ENCODE results near the gene SRRT.

The SRRT gene

DNA sequence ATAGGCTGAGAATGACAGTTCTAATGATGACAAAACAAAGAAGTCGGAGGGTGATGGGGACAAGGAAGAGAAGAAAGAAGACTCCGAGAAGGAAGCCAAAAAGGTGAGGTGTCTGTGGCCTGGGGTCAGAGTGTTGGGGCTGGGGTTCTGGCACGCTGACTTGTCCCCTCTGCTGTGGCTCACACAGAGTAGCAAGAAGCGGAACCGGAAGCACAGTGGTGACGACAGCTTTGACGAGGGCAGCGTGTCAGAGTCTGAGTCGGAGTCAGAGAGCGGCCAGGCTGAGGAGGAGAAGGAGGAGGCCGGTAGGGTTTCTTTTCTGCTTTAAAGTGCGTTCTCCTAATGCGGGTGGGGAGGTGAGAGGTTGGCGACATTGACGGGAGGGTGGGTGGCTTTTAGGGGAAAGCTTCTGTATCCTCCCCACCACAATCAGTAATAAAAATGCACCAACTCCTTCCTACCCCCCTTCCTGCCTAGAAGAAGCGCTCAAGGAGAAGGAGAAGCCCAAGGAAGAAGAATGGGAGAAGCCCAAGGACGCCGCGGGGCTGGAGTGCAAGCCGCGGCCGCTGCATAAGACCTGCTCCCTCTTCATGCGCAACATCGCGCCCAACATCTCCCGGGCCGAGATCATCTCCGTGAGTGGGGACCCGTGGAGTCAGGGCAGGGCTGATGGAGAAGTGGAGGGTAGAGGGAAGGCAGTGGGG, 10.0 kb downstream of the SRRT start:
- Histone ChIP-seq H2AFZ (ENCODE audit: low read length) (no peak overlapping the region), H4K20me1 (ENCODE audit: insufficient read depth, low read length, poor library complexity, severe bottlenecking) (peaks cover 60% of the 10 kb centered on the region), H3K79me2 (ENCODE audit: insufficient read depth, low read length) (peaks cover 36% of the 10 kb centered on the region), H3K27me3 (ENCODE audit: insufficient read depth, low read length, poor library complexity, severe bottlenecking) (no peaks in the 10 kb centered on the region), H3K9me3 (ENCODE audit: insufficient read depth, low read depth, low read length) (no peaks in the 10 kb centered on the region), H3K9ac (ENCODE audit: low read depth, low read length, poor library complexity, severe bottlenecking) (no peak overlapping the region), H3K4me1 (ENCODE audit: insufficient read depth, low read length, poor library complexity, severe bottlenecking) (peaks cover 22% of the 10 kb centered on the region), H3K9me2 (replicated peaks; ENCODE audit: low read depth, low read length) (no peaks in the 10 kb centered on the region), H3K36me3 (ENCODE audit: insufficient read depth, low read length) (peaks cover 87% of the 10 kb centered on the region; the same call in 1 of the 2 replicates), H3K4me3 (ENCODE audit: low read length, poor library complexity, severe bottlenecking) (no peak overlapping the region), H3K4me2 (ENCODE audit: low read depth, low read length, poor library complexity, severe bottlenecking) (no peak overlapping the region), H3F3A (ENCODE audit: low read depth) (0 out of 2 replicates have a peak, but pooled peaks cover 5% of the 10 kb centered on the region)
- no peak for TF ChIP-seq CTCF (conservative IDR thresholded peaks at IDR 0.05; ENCODE audit: low read length)
- no peak for TF ChIP-seq EZH2phosphoT487 (IDR thresholded peaks at IDR 0.05; ENCODE audit: borderline replicate concordance)

- H3K4me1 ChIP-seq (ENCODE audit: insufficient read depth, low read length, poor library complexity, severe bottlenecking), result peaks cover 28% of the 10 kb centered on the region
- H3K4me2 ChIP-seq (ENCODE audit: low read depth, low read length, poor library complexity, severe bottlenecking), result no peak overlapping the region
- no peak overlapping the region for H2AFZ ChIP-seq (ENCODE audit: low read length)
- peaks cover 84% of the 10 kb centered on the region; the same call in 1 of the 2 replicates for H3K36me3 ChIP-seq (ENCODE audit: insufficient read depth, low read length)
- peaks cover 29% of the 10 kb centered on the region for H3K79me2 ChIP-seq (ENCODE audit: insufficient read depth, low read length)
- H3K9ac ChIP-seq (ENCODE audit: low read depth, low read length, poor library complexity, severe bottlenecking), result no peak overlapping the region
- H3K9me2 ChIP-seq (replicated peaks; ENCODE audit: low read depth, low read length), result no peaks in the 10 kb centered on the region
- H4K20me1 ChIP-seq (ENCODE audit: insufficient read depth, low read length, poor library complexity, severe bottlenecking), result peaks cover 56% of the 10 kb centered on the region
- no peaks in the 10 kb centered on the region for H3K27me3 ChIP-seq (ENCODE audit: insufficient read depth, low read length, poor library complexity, severe bottlenecking)
- H3K9me3 ChIP-seq (ENCODE audit: insufficient read depth, low read depth, low read length), result no peaks in the 10 kb centered on the region
- H3F3A ChIP-seq (ENCODE audit: low read depth), result 0 out of 2 replicates have a peak, but pooled peaks cover 5% of the 10 kb centered on the region
- H3K4me3 ChIP-seq (ENCODE audit: low read length, poor library complexity, severe bottlenecking), result no peak overlapping the region
- TF ChIP-seq EZH2phosphoT487 (IDR thresholded peaks at IDR 0.05; ENCODE audit: borderline replicate concordance), result no peak
- no peak for TF ChIP-seq CTCF (conservative IDR thresholded peaks at IDR 0.05; ENCODE audit: low read length)
These were observed 10.7 kb downstream of the SRRT start for GRCh38 chr7:100885440-100886141.

DNA sequence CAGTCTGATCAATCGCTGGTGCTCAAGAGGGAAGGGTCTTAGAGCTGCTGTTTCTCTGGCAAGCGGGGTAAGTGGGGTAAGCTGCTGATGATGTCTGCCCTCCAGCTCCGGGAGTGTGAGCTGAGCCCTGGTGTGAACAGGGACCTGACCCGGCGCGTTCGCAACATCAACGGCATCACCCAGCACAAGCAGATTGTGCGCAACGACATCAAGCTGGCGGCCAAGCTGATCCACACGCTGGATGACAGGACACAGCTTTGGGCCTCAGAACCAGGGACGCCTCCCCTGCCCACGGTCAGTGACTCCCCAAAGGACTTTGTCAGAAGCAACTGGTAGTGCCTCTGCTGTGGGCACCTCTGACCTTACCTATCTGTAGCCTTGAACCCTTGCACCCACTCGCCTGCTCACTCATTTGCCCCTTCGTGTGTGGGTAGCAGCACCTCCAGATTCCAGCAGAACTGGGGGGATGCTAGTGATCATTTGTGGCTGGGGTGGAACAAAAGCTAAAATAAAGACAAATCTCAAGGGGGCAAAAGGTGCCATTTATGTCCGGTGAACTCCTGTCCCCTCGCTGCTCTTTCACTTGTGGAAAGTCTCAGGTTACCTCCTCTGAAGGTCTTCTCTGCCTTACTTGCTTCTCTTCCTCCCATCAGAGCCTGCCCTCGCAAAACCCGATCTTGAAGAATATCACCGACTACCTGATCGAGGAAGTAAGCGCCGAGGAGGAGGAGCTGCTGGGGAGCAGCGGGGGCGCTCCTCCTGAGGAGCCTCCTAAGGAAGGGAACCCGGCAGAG, 11.4 kb downstream of the SRRT start:
- no peak for TF ChIP-seq EZH2phosphoT487 (IDR thresholded peaks at IDR 0.05; ENCODE audit: borderline replicate concordance)
- no peak for TF ChIP-seq CTCF (conservative IDR thresholded peaks at IDR 0.05; ENCODE audit: low read length)
- no peaks in the 10 kb centered on the region for H3K9me3 ChIP-seq (ENCODE audit: insufficient read depth, low read depth, low read length)
- peaks cover 76% of the 10 kb centered on the region; the same call in 1 of the 2 replicates for H3K36me3 ChIP-seq (ENCODE audit: insufficient read depth, low read length)
- no peaks in the 10 kb centered on the region for H3K27me3 ChIP-seq (ENCODE audit: insufficient read depth, low read length, poor library complexity, severe bottlenecking)
- peaks cover 28% of the 10 kb centered on the region for H3K4me1 ChIP-seq (ENCODE audit: insufficient read depth, low read length, poor library complexity, severe bottlenecking)
- H3K4me2 ChIP-seq (ENCODE audit: low read depth, low read length, poor library complexity, severe bottlenecking), result no peak overlapping the region
- no peaks in the 10 kb centered on the region for H3K9me2 ChIP-seq (replicated peaks; ENCODE audit: low read depth, low read length)
- H3F3A ChIP-seq (ENCODE audit: low read depth), result 0 out of 2 replicates have a peak, but pooled peaks cover 5% of the 10 kb centered on the region
- no peak overlapping the region for H3K9ac ChIP-seq (ENCODE audit: low read depth, low read length, poor library complexity, severe bottlenecking)
- H3K79me2 ChIP-seq (ENCODE audit: insufficient read depth, low read length), result peaks cover 21% of the 10 kb centered on the region
- no peak overlapping the region for H2AFZ ChIP-seq (ENCODE audit: low read length)
- no peak overlapping the region for H3K4me3 ChIP-seq (ENCODE audit: low read length, poor library complexity, severe bottlenecking)
- peaks cover 49% of the 10 kb centered on the region for H4K20me1 ChIP-seq (ENCODE audit: insufficient read depth, low read length, poor library complexity, severe bottlenecking)

Measured in Loucy (cell line).